ENCODE results near the gene GABARAPL2.

GRCh38 chr16:75555707-75556430, 10.3 kb upstream of the GABARAPL2 start, which contains the start of gene TMEM231:
- TF ChIP-seq POLR2AphosphoS5 (IDR thresholded peaks at IDR 0.05; ENCODE audit: borderline replicate concordance, low read depth, low read length) (no peak; the same call in 1 of the 2 replicates), EZH2 (IDR thresholded peaks at IDR 0.05) (no peak), FOXP2 (optimal IDR thresholded peaks at IDR 0.05; ENCODE audit: control extremely low read depth, extremely low read length, insufficient read depth) (no peak)

Data from SK-N-MC (cell line).